Measurements from ENCODE around the gene IL5RA. TPM values are rescaled to one million over a fixed set of nuclear protein-coding genes. Genes with fewer than 3 reads are reported as not detected.
A peak's percentile ranks its signal among the peaks of the same experiment; 100 is the strongest.

Gene IL5RA
- total and polyA plus RNA-seq, 10 of the 15 experiments (the other 5 are each of a cell fraction or from before 2014, with no cell fraction given) = 0.04 to 0.53 (median 0.14) TPM; not detected in 6

- TF ChIP-seq SRF (IDR thresholded peaks at IDR 0.05; ENCODE audit: low read depth in 2 of 2, low read length in 2 of 2) = peak in 1 of 2 experiments; percentile 46; a peak in 1 of 4 replicates
- no peak for TF ChIP-seq MYB (IDR thresholded peaks at IDR 0.05; ENCODE audit: borderline replicate concordance, low read depth, low read length)
- 0 out of 2 replicates have a peak, but pooled peaks have one; percentile 9 for TF ChIP-seq RAD21 (IDR thresholded peaks at IDR 0.05; ENCODE audit: insufficient read depth, low read depth, low read length)
- TF ChIP-seq CBFB (IDR thresholded peaks at IDR 0.05; ENCODE audit: low read depth) = no peak
- TF ChIP-seq TBL1XR1 (IDR thresholded peaks at IDR 0.05; ENCODE audit: low read depth, low read length) = peak; percentile 62; the same call in 1 of the 2 replicates
- peak; percentile 42; the same call in 1 of the 2 replicates for TF ChIP-seq RELB (IDR thresholded peaks at IDR 0.05; ENCODE audit: low read depth)
- peak; percentile 30; the same call in 1 of the 2 replicates for TF ChIP-seq SMARCA5 (IDR thresholded peaks at IDR 0.05)
- no peak for TF ChIP-seq CEBPB (IDR thresholded peaks at IDR 0.05; ENCODE audit: borderline replicate concordance in 1 of 2, low read depth in 2 of 2, low read length in 2 of 2)
- peak in 1 of 2 experiments; percentile 92; a peak in 2 of 4 replicates for TF ChIP-seq EP300 (IDR thresholded peaks at IDR 0.05; ENCODE audit: borderline replicate concordance in 1 of 2, control insufficient read depth in 1 of 2, low read depth in 2 of 2, low read length in 2 of 2)
- peak; percentile 42 to 55; a peak in 2 of 4 replicates for TF ChIP-seq IKZF2 (IDR thresholded peaks at IDR 0.05)
- TF ChIP-seq BACH1 (IDR thresholded peaks at IDR 0.05; ENCODE audit: borderline replicate concordance) = peak; percentile 57; the same call in 1 of the 2 replicates
- peak; percentile 71 for TF ChIP-seq MTA2 (IDR thresholded peaks at IDR 0.05; ENCODE audit: low read depth)
- TF ChIP-seq CHD2 (IDR thresholded peaks at IDR 0.05; ENCODE audit: borderline replicate concordance, low read depth, low read length) = peak; percentile 49; the same call in 1 of the 2 replicates
- no peak for TF ChIP-seq BRCA1 (IDR thresholded peaks at IDR 0.05; ENCODE audit: low read depth, low read length)
- no peak for TF ChIP-seq NR2F1 (conservative IDR thresholded peaks at IDR 0.05)
- TF ChIP-seq CTCF (IDR thresholded peaks at IDR 0.05 in 2 of 3, conservative IDR thresholded peaks at IDR 0.05 in 1 of 3; ENCODE audit: control insufficient read depth in 2 of 3, extremely low read depth in 1 of 3, insufficient read depth in 1 of 3, low read depth in 3 of 3, low read length in 3 of 3) = peak in 2 of 3 experiments; percentile 22 to 48; a peak in 4 of 6 replicates
- TF ChIP-seq MEF2B (IDR thresholded peaks at IDR 0.05; ENCODE audit: partially characterized antibody, poor library complexity, severe bottlenecking) = peak; percentile 66
- TF ChIP-seq ZNF207 (IDR thresholded peaks at IDR 0.05; ENCODE audit: borderline replicate concordance) = no peak
- TF ChIP-seq SPI1 (IDR thresholded peaks at IDR 0.05; ENCODE audit: borderline replicate concordance, insufficient read depth, low read depth, low read length) = peak; percentile 99
- no peak for TF ChIP-seq NR2C1 (IDR thresholded peaks at IDR 0.05)
- peak; percentile 97 for TF ChIP-seq IRF4 (IDR thresholded peaks at IDR 0.05; ENCODE audit: low read depth, low read length)
- 0 out of 2 replicates have a peak, but pooled peaks have one; percentile 8 for TF ChIP-seq ZNF24 (IDR thresholded peaks at IDR 0.05)
- TF ChIP-seq NFXL1 (IDR thresholded peaks at IDR 0.05; ENCODE audit: borderline replicate concordance) = no peak
- no peak for TF ChIP-seq CEBPZ (IDR thresholded peaks at IDR 0.05; ENCODE audit: low read depth, low read length)
- no peak for TF ChIP-seq SREBF1 (IDR thresholded peaks at IDR 0.05; ENCODE audit: low read length)
Measured at GRCh38 chr3:3089017-3089416, 21.2 kb downstream of the IL5RA start (continued).

All from GM12878 (cell line).